DND-41 (cell line): ENCODE measurements around the gene DTNB.
"Not testable (repeated sequence)": the region's sequence is repeated elsewhere in the genome, so short reads cannot be mapped to it uniquely, and the experiment has no call there.

Experiments
- ATAC-seq: fragments of 200-7000 bp; cut with Tn5 transposase; 3 replicates; pipeline ENCODE4 v1.9.1; 2021; ENCODE audit warnings: low read depth; ENCODE audit not compliant: insufficient read depth
- DNase-seq: peaks from one replicate; pipeline ENCODE4 v3.0.0-alpha.2; 2020
- H2AFZ ChIP-seq: 2 replicates; pipeline ENCODE4 v1.6.0; 2012; ENCODE audit warnings: low read depth, low read length
- H3K27ac ChIP-seq: 2 replicates; pipeline ENCODE4 v1.5.1; 2012; ENCODE audit warnings: low read length, inconsistent platforms
- H3K27me3 ChIP-seq: fragments of 200-600 bp; sonication (generic); 2 replicates; pipeline ENCODE4 v1.6.0; 2012; ENCODE audit warnings: low read length, mild to moderate bottlenecking, inconsistent platforms; ENCODE audit not compliant: insufficient read depth, poor library complexity
- H3K36me3 ChIP-seq: 2 replicates; pipeline ENCODE4 v1.5.1; 2012; ENCODE audit warnings: low read length, inconsistent platforms; ENCODE audit not compliant: insufficient read depth
- H3K4me1 ChIP-seq: 2 replicates; pipeline ENCODE4 v1.5.1; 2012; ENCODE audit warnings: mild to moderate bottlenecking, low read length; ENCODE audit not compliant: insufficient read depth
- H3K4me2 ChIP-seq: 2 replicates; pipeline ENCODE4 v1.6.0; 2012; ENCODE audit warnings: mild to moderate bottlenecking, moderate library complexity, low read length, inconsistent platforms; ENCODE audit not compliant: insufficient read depth
- H3K4me3 ChIP-seq, 2 experiments: fragments of 200-600 bp in 1 of 2; shearing (Covaris generic) in 1 of 2; 2 replicates each; pipeline ENCODE4 v1.5.1; 2012 to 2016; ENCODE audit warnings: inconsistent platforms in 2 of 2, low read length in 2 of 2, mild to moderate bottlenecking in 2 of 2, low read depth in 1 of 2, moderate library complexity in 1 of 2
- H3K79me2 ChIP-seq: 2 replicates; pipeline ENCODE4 v1.6.0; 2012; ENCODE audit warnings: low read length, inconsistent platforms; ENCODE audit not compliant: insufficient read depth
- H3K9ac ChIP-seq: 2 replicates; pipeline ENCODE4 v1.6.0; 2012; ENCODE audit warnings: low read depth, mild to moderate bottlenecking, inconsistent platforms, low read length, moderate library complexity
- H3K9me3 ChIP-seq: 2 replicates; pipeline ENCODE4 v1.5.1; 2012; ENCODE audit warnings: low read length, moderate library complexity, mild to moderate bottlenecking, inconsistent platforms; ENCODE audit not compliant: insufficient read depth, severe bottlenecking
- H4K20me1 ChIP-seq: 2 replicates; pipeline ENCODE4 v1.6.0; 2012; ENCODE audit warnings: low read length; ENCODE audit not compliant: insufficient read depth
- CTCF ChIP-seq: IDR thresholded peaks from 2 replicates; pipeline ENCODE4 v1.5.1; 2012; ENCODE audit warnings: borderline replicate concordance, low read length, moderate library complexity, mild to moderate bottlenecking; ENCODE audit not compliant: poor library complexity, severe bottlenecking; ENCODE audit errors: extremely low read depth
- EZH2 ChIP-seq: IDR thresholded peaks from 3 replicates; pipeline ENCODE4 v1.6.1; 2012; ENCODE audit warnings: borderline replicate concordance, low read depth, mild to moderate bottlenecking, moderate library complexity, low read length, inconsistent platforms; ENCODE audit not compliant: severe bottlenecking

DTNB gene

GRCh38 chr2:25642298-25642697 is 31.1 kb downstream of the DTNB start:
- Histone ChIP-seq H3K36me3 (no peaks in the 10 kb centered on the region), H3K79me2 (no peaks in the 10 kb centered on the region), H3K9me3 (no peaks in the 10 kb centered on the region), H3K4me1 (no peaks in the 10 kb centered on the region), H3K9ac (no peak overlapping the region), H3K4me3 (no peak overlapping the region), H2AFZ (no peak overlapping the region), H3K4me2 (no peak overlapping the region), H3K27ac (no peak overlapping the region), H4K20me1 (no peaks in the 10 kb centered on the region), H3K27me3 (no peaks in the 10 kb centered on the region)
- TF ChIP-seq CTCF (no peak), EZH2 (no peak)
- ATAC-seq, result no peak
- no peak for DNase-seq

- H3K79me2 ChIP-seq, result no peaks in the 10 kb centered on the region
- H3K27ac ChIP-seq, result no peak overlapping the region
- TF ChIP-seq CTCF (no peak), EZH2 (no peak)
- H3K9me3 ChIP-seq, result no peaks in the 10 kb centered on the region
- H4K20me1 ChIP-seq, result no peaks in the 10 kb centered on the region
- H3K27me3 ChIP-seq, result no peaks in the 10 kb centered on the region
- no peak overlapping the region for H2AFZ ChIP-seq
- H3K4me1 ChIP-seq, result no peaks in the 10 kb centered on the region
- H3K9ac ChIP-seq, result no peak overlapping the region
- DNase-seq (no peak), ATAC-seq (no peak)
- H3K4me2 ChIP-seq, result no peak overlapping the region
- no peak overlapping the region for H3K4me3 ChIP-seq
- no peaks in the 10 kb centered on the region for H3K36me3 ChIP-seq
These were observed 33.7 kb downstream of the DTNB start for GRCh38 chr2:25639696-25640095.

- Histone ChIP-seq H3K9me3 (no peaks in the 10 kb centered on the region), H3K36me3 (no peaks in the 10 kb centered on the region), H3K4me2 (no peak overlapping the region), H3K79me2 (no peaks in the 10 kb centered on the region), H4K20me1 (no peaks in the 10 kb centered on the region), H3K4me3 (no peak overlapping the region), H3K27me3 (no peaks in the 10 kb centered on the region), H3K27ac (no peak overlapping the region), H2AFZ (no peak overlapping the region), H3K4me1 (no peaks in the 10 kb centered on the region), H3K9ac (no peak overlapping the region)
- DNase-seq (no peak), ATAC-seq (no peak)
- TF ChIP-seq EZH2 (no peak), CTCF (no peak)
These were observed 34.2 kb downstream of the DTNB start for GRCh38 chr2:25639131-25639530.

GRCh38 chr2:25635797-25636196 is 37.6 kb downstream of the DTNB start:
- ATAC-seq (no peak), DNase-seq (no peak)
- no peaks in the 10 kb centered on the region for H3K36me3 ChIP-seq
- H3K9ac ChIP-seq, result no peak overlapping the region
- no peak overlapping the region for H3K4me3 ChIP-seq
- no peak overlapping the region for H3K27ac ChIP-seq
- TF ChIP-seq CTCF (no peak), EZH2 (no peak)
- no peaks in the 10 kb centered on the region for H4K20me1 ChIP-seq
- H3K9me3 ChIP-seq, result no peaks in the 10 kb centered on the region
- no peak overlapping the region for H2AFZ ChIP-seq
- no peaks in the 10 kb centered on the region for H3K27me3 ChIP-seq
- H3K4me2 ChIP-seq, result no peak overlapping the region
- no peaks in the 10 kb centered on the region for H3K79me2 ChIP-seq
- H3K4me1 ChIP-seq, result no peaks in the 10 kb centered on the region

- H3K9me3 ChIP-seq, DNase-seq, H3K4me2 ChIP-seq, H3K9ac ChIP-seq, ATAC-seq, H3K79me2 ChIP-seq, H3K4me3 ChIP-seq, H4K20me1 ChIP-seq, H3K36me3 ChIP-seq, H2AFZ ChIP-seq, H3K4me1 ChIP-seq, H3K27me3 ChIP-seq, H3K27ac ChIP-seq: not testable (repeated sequence)
These were observed 39.6 kb downstream of the DTNB start for GRCh38 chr2:25633801-25634200.
